Small intestine (tissue), 7 donors: ENCODE data around the gene PDILT. TPM values are rescaled to one million over a fixed set of nuclear protein-coding genes. Genes with fewer than 3 reads are reported as not detected.

Experiments
- DNase-seq, 2 donors: peaks; one replicate each; pipeline versions ENCODE4 v3.0.0 to v3.0.0-alpha.2; 2013
- FAIRE-seq: peaks from 2 replicates; lab custom pipeline; 2012; peaks lifted over from hg19 to GRCh38; lab: Jason Lieb, UNC
- H3K27ac ChIP-seq, 3 donors: one replicate each; pipeline ENCODE4 v1.5.1; 2013; ENCODE audit warnings: low read length in 2 of 3, mild to moderate bottlenecking in 2 of 3, control low read depth in 1 of 3, inconsistent platforms in 1 of 3, low read depth in 1 of 3, moderate library complexity in 1 of 3
- H3K27me3 ChIP-seq, 3 donors: one replicate each; pipeline ENCODE4 v1.6.1; 2013; ENCODE audit warnings: low read length in 3 of 3, inconsistent platforms in 1 of 3; ENCODE audit not compliant: control insufficient read depth in 3 of 3, insufficient read depth in 3 of 3
- H3K36me3 ChIP-seq, 3 donors: one replicate each; pipeline ENCODE4 v1.6.1; 2013; ENCODE audit warnings: low read length in 3 of 3, inconsistent platforms in 1 of 3, low read depth in 1 of 3, mild to moderate bottlenecking in 1 of 3, moderate library complexity in 1 of 3; ENCODE audit not compliant: control insufficient read depth in 3 of 3, insufficient read depth in 2 of 3
- H3K4me1 ChIP-seq, 3 donors: one replicate each; pipeline ENCODE4 v1.6.1; 2013; ENCODE audit warnings: low read length in 2 of 3, inconsistent platforms in 1 of 3, low read depth in 1 of 3, mild to moderate bottlenecking in 1 of 3, moderate library complexity in 1 of 3; ENCODE audit not compliant: control insufficient read depth in 3 of 3, insufficient read depth in 2 of 3
- H3K4me3 ChIP-seq, 3 donors: one replicate each; pipeline ENCODE4 v1.5.1; 2013; ENCODE audit warnings: low read length in 3 of 3, control low read depth in 1 of 3, inconsistent platforms in 1 of 3, low read depth in 1 of 3, mild to moderate bottlenecking in 1 of 3, moderate library complexity in 1 of 3
- H3K9me3 ChIP-seq, 2 donors: one replicate each; pipeline ENCODE4 v1.6.1; 2013; ENCODE audit warnings: low read depth in 1 of 2, low read length in 1 of 2; ENCODE audit not compliant: control insufficient read depth in 2 of 2, insufficient read depth in 1 of 2
- WGBS, 3 donors: extraction: QIAGEN DNeasy Blood & Tissue Kit; methylation state at CpG; one replicate each; pipeline ENCODE4 v1.1.7; 2013; 5-methylcytosine and 5-hydroxymethylcytosine counted together
- polyA plus RNA-seq, 4 donors: library from polyadenylated mRNA; stranded (reverse) in 3 of 4; unstranded in 1 of 4; fragments of 200-250 nt in 3 of 4; fragments of 120-200 nt in 1 of 4; gene quantifications; one replicate each; pipeline versions ENCODE4 v1.2.1 to v1.2.3, GENCODE V29; 2013
- donor health status: healthy with polysubstance abuse.
- donor health status: control.
- donor health status: control.
- donor health status: Bipolar disorder and iron deficiency.
- donor health status: healthy.

The PDILT gene
- polyA plus RNA-seq, 4 donors, result 0.19 TPM; not detected in 3

DNA sequence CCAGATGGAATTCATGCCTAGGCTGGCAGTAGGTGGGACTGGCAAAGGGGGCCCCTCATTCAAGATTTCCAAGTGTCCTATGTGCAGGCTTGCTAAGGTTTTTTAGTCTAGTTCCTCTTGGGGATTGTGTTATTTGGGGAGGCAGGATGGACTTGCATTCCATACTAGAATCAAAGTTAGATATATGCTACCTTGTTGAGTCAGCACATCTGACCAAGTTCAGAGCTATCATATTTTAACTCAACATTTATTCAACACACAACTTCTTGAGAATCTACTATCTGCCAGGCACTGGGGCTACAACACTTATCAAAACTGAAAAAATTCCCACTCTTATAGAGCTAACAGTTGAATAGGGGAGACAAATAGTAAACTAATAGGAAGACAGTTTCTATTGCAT lies 83.9 kb downstream of the PDILT start:
- H3K9me3 ChIP-seq, result no peaks in the 10 kb centered on the region
- no peaks in the 10 kb centered on the region for H3K27me3 ChIP-seq
- no peaks in the 10 kb centered on the region for H3K4me1 ChIP-seq
- no peak overlapping the region for H3K27ac ChIP-seq
- FAIRE-seq, result no peak
- H3K36me3 ChIP-seq, result no peaks in the 10 kb centered on the region
- no peak overlapping the region for H3K4me3 ChIP-seq
- no peak for DNase-seq

DNA sequence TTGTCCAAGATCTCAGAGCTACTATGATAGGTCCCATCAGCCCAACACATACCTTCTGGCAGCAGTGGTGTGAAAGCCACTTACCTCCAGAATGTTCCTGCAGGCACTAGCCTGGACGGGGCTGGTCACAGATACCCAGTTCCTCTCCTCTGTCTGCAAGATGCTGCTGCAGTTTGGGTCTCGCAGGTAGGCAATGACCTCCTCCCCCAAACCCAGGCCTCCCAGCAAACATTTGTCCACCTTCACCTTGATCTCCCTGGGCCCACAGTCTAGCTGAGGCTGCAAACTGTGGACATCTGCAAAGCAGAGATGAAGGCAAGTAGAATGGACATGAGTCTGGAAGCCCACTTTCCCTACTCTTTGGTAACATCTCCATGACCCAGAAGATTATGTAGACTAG lies 84.4 kb downstream of the PDILT start:
- WGBS, 3 donors, result 79 to 88% (median 82%) methylated on average over 2 of the region's 2 CpGs
- H3K27me3 ChIP-seq, result no peaks in the 10 kb centered on the region
- H3K27ac ChIP-seq, result no peak overlapping the region
- H3K9me3 ChIP-seq, result no peaks in the 10 kb centered on the region
- H3K4me3 ChIP-seq, result no peak overlapping the region
- DNase-seq (no peak), FAIRE-seq (no peak)
- no peaks in the 10 kb centered on the region for H3K4me1 ChIP-seq
- no peaks in the 10 kb centered on the region for H3K36me3 ChIP-seq

DNA sequence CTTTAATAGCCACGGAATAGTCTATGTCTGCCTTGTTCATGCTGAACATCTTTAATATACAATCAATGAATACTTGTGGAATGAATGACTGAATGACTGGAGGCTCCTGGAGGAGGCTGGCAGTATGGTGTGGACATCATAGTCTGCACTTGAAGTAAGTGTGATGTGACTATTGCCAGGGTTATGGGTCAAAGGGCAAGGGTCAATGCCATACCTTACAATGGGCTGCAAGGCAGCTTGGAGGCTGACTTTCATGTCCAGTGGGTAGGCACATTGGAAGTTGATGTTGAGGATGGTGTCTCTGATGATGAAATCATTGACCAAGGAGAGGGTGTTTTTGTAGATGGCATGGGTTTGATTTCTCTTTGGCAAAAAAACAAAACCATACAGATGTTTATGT lies 85.1 kb downstream of the PDILT start:
- Histone ChIP-seq H3K27me3 (no peaks in the 10 kb centered on the region), H3K36me3 (no peaks in the 10 kb centered on the region), H3K4me1 (no peaks in the 10 kb centered on the region), H3K27ac (no peak overlapping the region), H3K4me3 (no peak overlapping the region), H3K9me3 (no peaks in the 10 kb centered on the region)
- WGBS, 3 donors, result 54 to 75% (median 61%) methylated on average over 1 of the region's 1 CpG
- DNase-seq (no peak), FAIRE-seq (no peak)

DNA sequence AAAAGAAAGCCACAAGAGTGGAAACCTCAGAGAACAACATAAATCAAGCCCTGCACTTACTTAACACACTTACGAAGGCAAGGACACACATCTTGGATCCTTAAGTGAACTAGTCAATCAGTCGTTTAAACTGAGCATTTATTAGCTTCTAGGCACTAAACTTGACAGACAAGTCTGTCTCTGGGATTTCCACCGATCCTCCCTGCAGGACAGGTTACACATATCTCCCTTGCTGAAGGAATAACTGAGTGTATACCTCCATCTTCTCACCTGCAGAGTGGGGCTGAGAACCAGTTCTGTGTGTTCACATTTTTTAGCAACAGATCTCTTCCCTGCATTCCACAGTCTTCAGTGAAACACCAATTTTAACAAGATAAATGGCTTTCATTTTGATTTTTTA lies 86.1 kb downstream of the PDILT start:
- no peaks in the 10 kb centered on the region for H3K9me3 ChIP-seq
- no peak overlapping the region for H3K4me3 ChIP-seq
- no peak for DNase-seq
- no peak for FAIRE-seq
- 63 to 71% (median 70%) methylated on average over 3 of the region's 3 CpGs for WGBS, 3 donors
- H3K36me3 ChIP-seq, result no peaks in the 10 kb centered on the region
- no peak overlapping the region for H3K27ac ChIP-seq
- H3K4me1 ChIP-seq, result no peaks in the 10 kb centered on the region
- no peaks in the 10 kb centered on the region for H3K27me3 ChIP-seq

DNA sequence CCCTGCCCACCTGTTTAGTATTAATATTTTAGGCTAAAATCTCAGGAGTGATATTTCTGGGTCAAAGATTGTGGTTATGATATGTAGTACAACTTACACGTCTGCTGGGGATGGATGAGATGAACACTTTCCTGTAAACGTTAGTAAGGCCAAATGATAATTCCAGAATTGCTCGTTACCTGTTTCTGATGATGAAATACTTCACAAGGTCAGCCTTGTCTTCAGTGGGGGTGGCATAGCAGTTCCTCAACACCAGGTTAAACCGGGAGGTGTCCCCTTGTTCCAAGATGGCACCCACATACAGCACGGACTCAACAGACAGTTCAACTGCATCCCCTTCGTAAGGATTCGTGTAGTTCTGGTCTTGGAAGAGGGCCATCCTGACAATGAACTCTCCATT lies 86.5 kb downstream of the PDILT start:
- H3K36me3 ChIP-seq, result no peaks in the 10 kb centered on the region
- H3K4me1 ChIP-seq, result no peaks in the 10 kb centered on the region
- 77 to 88% (median 80%) methylated on average over 7 of the region's 7 CpGs for WGBS, 3 donors
- H3K27ac ChIP-seq, result no peak overlapping the region
- DNase-seq, result no peak
- FAIRE-seq, result no peak
- no peaks in the 10 kb centered on the region for H3K27me3 ChIP-seq
- no peaks in the 10 kb centered on the region for H3K9me3 ChIP-seq
- H3K4me3 ChIP-seq, result no peak overlapping the region

DNA sequence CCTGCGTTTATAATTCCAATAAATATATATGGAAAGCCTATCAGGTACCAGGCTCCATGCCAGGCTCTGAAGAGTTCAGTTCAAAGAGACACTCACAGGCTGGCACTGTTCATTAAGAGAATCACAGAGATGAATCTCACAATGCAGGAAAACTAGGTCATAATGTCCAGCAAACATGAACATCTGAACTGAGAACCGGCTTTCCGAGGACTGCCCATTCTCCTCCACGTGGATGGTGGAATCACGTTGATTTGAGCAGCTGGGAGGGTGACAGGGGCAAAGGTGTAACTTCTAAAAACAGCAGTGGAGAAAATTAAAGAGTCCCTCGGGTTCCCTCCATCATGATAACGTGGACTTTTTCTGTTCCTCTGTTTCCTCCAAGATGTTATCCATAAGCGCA lies 87.4 kb downstream of the PDILT start:
- no peaks in the 10 kb centered on the region for H3K9me3 ChIP-seq
- H3K4me3 ChIP-seq, result no peak overlapping the region
- no peaks in the 10 kb centered on the region for H3K4me1 ChIP-seq
- H3K36me3 ChIP-seq, result no peaks in the 10 kb centered on the region
- DNase-seq (no peak), FAIRE-seq (no peak)
- no peak overlapping the region for H3K27ac ChIP-seq
- H3K27me3 ChIP-seq, result no peaks in the 10 kb centered on the region
- 69 to 71% (median 70%) methylated on average over 8 of the region's 8 CpGs for WGBS, 3 donors

DNA sequence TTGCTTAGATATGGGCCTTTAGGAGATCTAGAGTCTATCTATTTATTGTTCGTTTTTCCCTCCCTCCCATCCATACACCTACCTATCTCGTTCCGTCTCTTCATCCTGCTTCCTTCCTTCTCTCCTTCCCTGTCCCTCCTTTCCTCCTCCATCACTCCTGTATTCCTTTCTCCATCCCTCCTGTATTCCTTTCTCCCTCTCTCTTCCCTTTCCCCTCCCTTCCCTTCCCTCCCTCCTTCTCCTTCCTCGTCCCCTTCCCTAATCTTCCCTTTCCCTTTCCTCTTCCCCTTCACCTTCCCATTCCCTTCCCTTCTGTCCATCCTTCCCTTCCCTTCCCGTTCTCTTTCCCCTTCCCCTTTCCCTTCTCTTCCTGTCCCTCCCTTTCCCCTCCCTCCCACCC lies 87.8 kb downstream of the PDILT start:
- Histone ChIP-seq H3K27me3 (no peaks in the 10 kb centered on the region), H3K27ac (no peak overlapping the region), H3K9me3 (no peaks in the 10 kb centered on the region), H3K4me1 (no peaks in the 10 kb centered on the region), H3K4me3 (no peak overlapping the region), H3K36me3 (no peaks in the 10 kb centered on the region)
- WGBS, 3 donors, result 69 to 76% (median 75%) methylated on average over 5 of the region's 5 CpGs
- DNase-seq, result no peak
- no peak for FAIRE-seq

DNA sequence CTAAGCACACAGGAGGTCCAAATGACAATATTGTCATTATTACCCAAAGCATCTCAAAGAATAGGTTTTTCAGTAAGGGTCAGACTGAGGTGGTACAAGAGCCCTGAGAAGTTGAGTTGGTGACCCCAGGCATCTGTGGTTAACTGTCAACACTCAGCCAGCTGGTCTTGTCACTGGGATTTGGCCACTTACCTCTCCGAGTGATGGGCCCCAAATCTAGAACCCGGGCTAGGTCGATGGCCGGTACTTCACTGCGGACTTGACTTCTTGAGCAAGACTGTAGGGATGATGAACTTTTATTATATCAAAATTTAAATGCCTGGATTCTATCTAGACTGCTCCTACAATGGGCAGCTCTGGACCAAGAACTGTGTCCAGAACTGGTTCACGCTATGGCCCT lies 88.8 kb downstream of the PDILT start:
- no peak overlapping the region for H3K4me3 ChIP-seq
- no peak for FAIRE-seq
- 95 to 97% (median 96%) methylated on average over 6 of the region's 6 CpGs for WGBS, 3 donors
- no peaks in the 10 kb centered on the region for H3K9me3 ChIP-seq
- no peaks in the 10 kb centered on the region for H3K4me1 ChIP-seq
- no peaks in the 10 kb centered on the region for H3K27me3 ChIP-seq
- no peak overlapping the region for H3K27ac ChIP-seq
- no peak for DNase-seq
- no peaks in the 10 kb centered on the region for H3K36me3 ChIP-seq

DNA sequence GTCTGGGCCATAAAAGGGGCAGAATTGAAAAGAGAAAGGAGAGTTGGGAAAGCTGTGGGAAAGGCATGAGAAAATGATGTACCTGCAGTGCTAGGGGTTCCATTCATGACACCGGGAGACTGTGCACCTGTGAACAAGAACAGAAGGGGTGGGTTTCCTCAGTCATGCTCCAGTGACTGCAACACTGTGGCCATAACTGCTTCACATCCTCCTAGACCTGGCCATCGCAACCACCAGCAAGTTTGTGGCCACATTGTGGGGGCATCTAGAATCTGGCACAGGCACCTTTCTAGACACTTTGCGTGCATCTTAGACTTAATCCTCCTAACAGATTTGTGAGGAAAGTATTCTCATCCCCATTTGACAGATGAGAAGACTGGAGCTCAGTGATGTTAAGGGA lies 90.0 kb downstream of the PDILT start:
- 89 to 96% (median 91%) methylated on average over 3 of the region's 3 CpGs for WGBS, 3 donors
- no peak for FAIRE-seq

More for the DNA sequence above, 90.0 kb downstream of the PDILT start:
- no peaks in the 10 kb centered on the region for H3K4me1 ChIP-seq
- H3K27ac ChIP-seq, result no peak overlapping the region
- DNase-seq, result no peak
- H3K9me3 ChIP-seq, result no peaks in the 10 kb centered on the region
- no peaks in the 10 kb centered on the region for H3K36me3 ChIP-seq
- H3K27me3 ChIP-seq, result no peaks in the 10 kb centered on the region
- H3K4me3 ChIP-seq, result no peak overlapping the region
